Stomach smooth muscle (tissue), 2 donors: ENCODE results near the gene SAMD5.

Experiments
- H3K27ac ChIP-seq: one replicate; pipeline ENCODE4 v1.7.0; 2013; ENCODE audit warnings: mild to moderate bottlenecking, low read length, inconsistent platforms
- H3K27me3 ChIP-seq, 2 donors: one replicate each; pipeline ENCODE4 v1.7.0; 2013; ENCODE audit warnings: low read length in 2 of 2; ENCODE audit not compliant: insufficient read depth in 2 of 2, control insufficient read depth in 1 of 2
- H3K36me3 ChIP-seq, 2 donors: one replicate each; pipeline ENCODE4 v1.7.0; 2013; ENCODE audit warnings: low read length in 2 of 2; ENCODE audit not compliant: control insufficient read depth in 2 of 2, insufficient read depth in 2 of 2
- H3K4me1 ChIP-seq: one replicate; pipeline ENCODE4 v1.7.0; 2013; ENCODE audit warnings: low read length; ENCODE audit not compliant: control insufficient read depth, insufficient read depth
- H3K4me3 ChIP-seq, 2 donors: one replicate each; pipeline ENCODE4 v1.7.0; 2013; ENCODE audit warnings: low read length in 2 of 2
- H3K9ac ChIP-seq, 2 donors: one replicate each; pipeline ENCODE4 v1.7.0; 2013; ENCODE audit warnings: low read length in 2 of 2, mild to moderate bottlenecking in 1 of 2
- H3K9me3 ChIP-seq, 2 donors: one replicate each; pipeline ENCODE4 v1.7.0; 2013; ENCODE audit warnings: low read length in 2 of 2; ENCODE audit not compliant: control insufficient read depth in 2 of 2
- donor health status: healthy.
- donor health status: Pancreatic carcinoma.

The SAMD5 gene

DNA sequence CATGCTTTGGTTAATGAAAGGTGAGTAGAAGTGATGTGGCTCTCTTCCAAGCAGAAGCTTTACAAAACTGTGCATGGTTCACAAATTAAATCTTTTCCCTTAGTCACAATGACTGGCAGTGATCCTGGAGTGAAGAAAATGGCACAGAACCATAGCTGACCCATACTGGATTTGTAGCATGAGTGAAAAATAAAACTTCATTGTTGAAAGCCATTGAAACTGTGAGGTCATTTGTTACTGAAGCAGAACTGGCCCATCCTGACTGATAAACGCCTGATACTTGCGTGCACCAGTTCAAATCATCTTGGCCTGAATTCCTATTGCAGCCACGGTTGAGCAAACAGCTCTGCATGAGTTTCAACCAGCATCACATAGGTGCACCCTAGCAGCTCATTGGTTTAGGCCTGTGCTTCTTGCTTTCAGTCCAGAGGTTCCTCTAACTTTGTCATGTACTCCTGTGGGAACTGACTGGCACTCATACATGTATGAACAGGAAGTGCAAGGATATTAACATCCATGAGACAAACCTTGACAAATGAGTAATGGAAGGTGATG is 40.5 kb downstream of the SAMD5 start:
- Histone ChIP-seq H3K27ac (no peak overlapping the region), H3K27me3 (no peaks in the 10 kb centered on the region), H3K9me3 (no peaks in the 10 kb centered on the region), H3K4me1 (no peaks in the 10 kb centered on the region), H3K36me3 (no peaks in the 10 kb centered on the region), H3K9ac (no peak overlapping the region), H3K4me3 (no peak overlapping the region)

DNA sequence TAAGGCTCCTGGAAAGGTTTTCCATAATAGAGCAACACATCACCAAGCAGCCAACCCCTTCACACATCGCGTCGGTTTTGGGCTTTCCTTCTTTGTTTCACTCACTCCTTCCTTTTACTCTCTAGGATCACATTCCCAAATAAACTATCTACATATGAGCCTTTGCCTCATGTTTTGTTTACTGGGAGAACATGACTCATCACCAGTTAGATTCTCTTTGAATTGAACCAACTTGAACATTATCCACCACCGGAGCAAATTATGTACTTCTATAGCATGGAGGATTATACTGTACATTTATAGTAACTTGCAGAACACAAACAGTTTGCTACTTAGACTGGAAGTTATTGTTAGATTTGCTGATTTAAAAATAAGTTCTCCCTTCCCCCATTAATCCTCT is 41.0 kb downstream of the SAMD5 start:
- Histone ChIP-seq H3K27me3 (no peaks in the 10 kb centered on the region), H3K9me3 (no peaks in the 10 kb centered on the region), H3K4me1 (no peaks in the 10 kb centered on the region), H3K27ac (no peak overlapping the region), H3K36me3 (no peaks in the 10 kb centered on the region), H3K9ac (no peak overlapping the region), H3K4me3 (no peak overlapping the region)

DNA sequence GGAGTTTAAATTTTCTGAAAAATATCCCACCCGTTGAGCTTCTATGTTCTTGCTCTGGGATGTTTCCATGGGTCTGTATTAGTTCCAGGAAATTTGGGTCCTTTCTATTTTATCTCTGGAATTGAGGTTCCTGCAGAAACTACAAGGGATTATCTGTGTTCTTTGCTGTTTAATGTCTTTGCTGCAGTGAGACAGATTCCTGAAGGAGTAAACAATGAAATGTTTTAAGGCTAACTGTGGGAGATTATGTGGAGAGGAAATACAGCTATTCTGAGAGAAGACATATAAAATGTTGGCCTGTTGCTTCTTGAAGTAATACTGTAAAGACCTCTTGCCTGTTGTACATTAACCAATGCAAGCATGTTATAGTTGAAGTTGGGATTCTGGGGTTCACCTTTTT is 43.5 kb downstream of the SAMD5 start:
- H3K4me3 ChIP-seq: no peak overlapping the region
- H3K9me3 ChIP-seq: no peaks in the 10 kb centered on the region
- H3K27ac ChIP-seq: no peak overlapping the region
- H3K9ac ChIP-seq: no peak overlapping the region
- no peaks in the 10 kb centered on the region for H3K27me3 ChIP-seq
- H3K36me3 ChIP-seq: no peaks in the 10 kb centered on the region
- H3K4me1 ChIP-seq: no peaks in the 10 kb centered on the region

DNA sequence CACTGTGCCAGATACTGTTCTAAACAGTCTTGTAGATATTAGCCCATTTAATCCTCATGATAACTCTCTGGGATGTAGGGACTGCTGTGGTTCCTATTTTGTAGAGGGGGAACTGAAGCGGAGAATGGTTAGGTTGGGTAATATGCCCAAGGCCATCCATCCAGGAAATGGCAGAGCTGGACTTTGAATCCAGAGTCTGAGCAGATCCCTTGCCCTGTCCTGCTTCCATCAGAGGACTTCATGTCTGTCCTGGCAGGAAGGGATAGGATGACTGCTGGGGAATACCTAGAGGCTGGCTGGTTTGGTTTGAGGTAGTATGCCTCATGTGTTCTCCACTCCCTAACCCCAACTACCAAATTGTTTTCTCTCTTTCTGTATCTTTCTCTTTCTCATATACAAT is 44.6 kb downstream of the SAMD5 start:
- H3K9me3 ChIP-seq: peaks cover 2 to 4% of the 10 kb centered on the region in 2 donors
- no peak overlapping the region for H3K9ac ChIP-seq
- H3K4me1 ChIP-seq: no peaks in the 10 kb centered on the region
- H3K4me3 ChIP-seq: no peak overlapping the region
- no peaks in the 10 kb centered on the region for H3K27me3 ChIP-seq
- no peaks in the 10 kb centered on the region for H3K36me3 ChIP-seq
- no peak overlapping the region for H3K27ac ChIP-seq

DNA sequence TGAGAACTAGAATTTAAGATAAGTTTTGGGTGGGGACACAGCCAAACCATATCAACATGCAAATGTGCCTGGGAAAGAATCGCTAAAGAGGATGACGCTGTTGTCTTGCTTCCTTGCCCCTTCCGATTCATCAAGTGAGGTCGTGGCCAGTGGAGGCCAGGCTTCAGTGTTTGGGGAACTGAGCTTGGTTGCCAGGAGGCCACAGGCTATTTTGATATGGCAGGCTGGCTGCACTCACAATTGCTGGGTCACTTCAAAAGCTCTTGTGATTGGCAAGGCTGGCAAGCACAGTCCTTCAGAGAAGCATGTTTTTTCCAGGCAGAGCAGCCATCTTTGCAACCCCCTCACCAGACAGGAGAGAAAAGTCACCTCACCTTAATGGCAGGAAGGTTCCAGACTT is 45.8 kb downstream of the SAMD5 start:
- Histone ChIP-seq H3K9me3 (peaks cover 2 to 4% of the 10 kb centered on the region in 2 donors), H3K4me3 (no peak overlapping the region), H3K9ac (no peak overlapping the region), H3K27ac (no peak overlapping the region), H3K27me3 (no peaks in the 10 kb centered on the region), H3K36me3 (no peaks in the 10 kb centered on the region), H3K4me1 (no peaks in the 10 kb centered on the region)

DNA sequence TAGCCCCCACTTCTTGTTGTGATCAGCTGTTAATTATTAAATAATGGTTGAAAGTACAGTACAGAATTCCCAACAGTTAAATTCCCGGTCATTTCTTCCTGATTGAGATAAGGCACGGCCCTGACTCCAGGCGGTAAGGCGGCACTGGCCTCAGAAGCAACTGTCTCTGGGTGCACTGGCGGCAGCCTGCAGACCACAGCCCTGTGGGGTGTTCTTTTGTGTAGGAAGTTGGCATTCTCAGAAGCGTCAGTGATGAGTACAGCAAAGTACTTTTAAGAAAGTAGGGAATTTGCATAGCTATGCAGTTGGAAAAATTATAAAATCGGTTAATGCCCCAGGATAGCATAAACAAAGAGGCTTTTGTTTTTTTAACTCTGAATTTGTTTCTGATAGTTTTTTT is 50.5 kb downstream of the SAMD5 start:
- Histone ChIP-seq H3K4me1 (no peaks in the 10 kb centered on the region), H3K9ac (no peak overlapping the region), H3K9me3 (peaks cover 2 to 4% of the 10 kb centered on the region in 2 donors), H3K27me3 (no peaks in the 10 kb centered on the region), H3K36me3 (no peaks in the 10 kb centered on the region), H3K27ac (no peak overlapping the region), H3K4me3 (no peak overlapping the region)

DNA sequence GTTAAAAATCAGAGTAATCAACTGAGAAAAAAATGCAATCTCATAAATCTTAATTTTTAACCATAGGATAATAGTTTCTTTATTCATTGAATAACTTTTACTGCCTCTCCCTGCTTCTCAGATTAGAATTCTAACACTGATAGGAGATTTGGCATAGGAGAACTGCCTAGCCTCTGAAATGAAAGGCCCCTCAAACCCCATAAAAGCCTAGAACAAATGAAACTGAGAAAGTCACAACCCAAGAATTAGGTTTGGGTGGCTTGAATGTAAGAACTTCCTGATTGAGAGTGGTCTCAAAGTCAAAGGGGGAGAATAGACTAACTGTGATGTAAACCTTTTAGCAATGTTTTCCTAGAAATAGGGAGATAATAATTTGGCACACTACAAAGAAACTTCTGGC is 52.2 kb downstream of the SAMD5 start:
- H3K9ac ChIP-seq: no peak overlapping the region
- H3K27me3 ChIP-seq: no peaks in the 10 kb centered on the region
- no peaks in the 10 kb centered on the region for H3K4me1 ChIP-seq
- H3K4me3 ChIP-seq: no peak overlapping the region
- H3K27ac ChIP-seq: no peak overlapping the region
- peaks cover 2 to 4% of the 10 kb centered on the region in 2 donors for H3K9me3 ChIP-seq
- no peaks in the 10 kb centered on the region for H3K36me3 ChIP-seq

DNA sequence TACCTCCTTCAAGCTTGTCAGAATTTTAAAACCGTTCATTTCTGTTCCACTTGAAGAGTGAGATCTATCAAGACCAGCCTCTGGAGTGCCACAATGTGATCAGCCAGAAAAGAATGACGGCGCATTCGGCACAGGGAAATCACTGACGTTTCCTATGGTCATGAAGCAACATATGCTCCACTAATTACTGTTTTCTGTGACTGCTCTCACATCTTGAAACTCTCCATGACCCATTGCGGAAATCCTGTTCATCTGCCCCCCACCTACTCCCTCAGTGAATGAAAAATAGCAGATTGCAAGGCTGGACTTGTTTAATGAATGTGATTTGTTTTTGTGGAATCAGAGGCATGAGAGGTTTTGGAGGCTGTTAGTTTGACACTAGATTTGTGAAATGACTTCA is 53.2 kb downstream of the SAMD5 start:
- Histone ChIP-seq H3K4me3 (no peak overlapping the region), H3K9me3 (peaks cover 2 to 4% of the 10 kb centered on the region in 2 donors), H3K27me3 (no peaks in the 10 kb centered on the region), H3K27ac (no peak overlapping the region), H3K4me1 (no peaks in the 10 kb centered on the region), H3K36me3 (no peaks in the 10 kb centered on the region), H3K9ac (no peak overlapping the region)

DNA sequence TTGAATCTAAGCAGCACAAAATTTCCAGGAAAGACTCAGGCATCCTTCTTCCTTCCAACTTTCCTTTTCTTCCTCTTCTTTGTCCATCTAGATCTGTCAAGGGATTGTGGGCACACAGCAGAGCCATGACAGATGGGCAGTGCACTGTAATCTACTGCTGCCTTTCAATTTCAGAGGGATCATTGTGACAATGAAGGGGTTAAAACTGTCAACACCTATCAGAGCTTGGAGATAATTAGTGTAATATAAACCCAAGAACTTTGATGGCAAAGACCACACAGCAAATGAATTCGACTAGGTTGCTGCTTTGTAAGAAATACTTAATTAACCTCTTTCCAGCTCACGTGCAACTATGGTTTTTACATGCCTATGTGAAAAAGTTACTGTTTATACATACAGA is 55.0 kb downstream of the SAMD5 start:
- Histone ChIP-seq H3K4me1 (no peaks in the 10 kb centered on the region), H3K36me3 (no peaks in the 10 kb centered on the region), H3K9me3 (no peaks in the 10 kb centered on the region), H3K9ac (no peak overlapping the region), H3K27ac (no peak overlapping the region), H3K4me3 (no peak overlapping the region), H3K27me3 (no peaks in the 10 kb centered on the region)

DNA sequence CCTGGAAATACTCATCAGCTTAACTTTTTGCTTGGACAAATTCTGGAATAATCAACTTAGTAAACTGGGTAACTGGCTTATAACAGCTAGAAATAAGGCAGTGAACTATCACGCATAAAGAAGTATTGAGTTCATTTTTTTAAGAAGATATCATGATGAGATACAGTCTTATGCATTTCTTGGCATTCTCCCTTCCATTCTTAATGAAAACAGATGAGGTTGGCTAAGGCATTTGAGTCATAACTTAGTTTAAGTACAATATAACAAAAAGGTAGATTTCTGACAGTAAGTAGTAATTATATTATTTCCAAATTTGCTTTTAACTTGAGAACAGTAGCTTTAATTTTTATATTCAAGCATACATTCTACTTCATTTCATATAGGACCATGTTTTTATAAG is 56.1 kb downstream of the SAMD5 start:
- Histone ChIP-seq H3K9ac (no peak overlapping the region), H3K4me3 (no peak overlapping the region), H3K27ac (no peak overlapping the region), H3K4me1 (no peaks in the 10 kb centered on the region), H3K9me3 (no peaks in the 10 kb centered on the region), H3K36me3 (no peaks in the 10 kb centered on the region), H3K27me3 (no peaks in the 10 kb centered on the region)

DNA sequence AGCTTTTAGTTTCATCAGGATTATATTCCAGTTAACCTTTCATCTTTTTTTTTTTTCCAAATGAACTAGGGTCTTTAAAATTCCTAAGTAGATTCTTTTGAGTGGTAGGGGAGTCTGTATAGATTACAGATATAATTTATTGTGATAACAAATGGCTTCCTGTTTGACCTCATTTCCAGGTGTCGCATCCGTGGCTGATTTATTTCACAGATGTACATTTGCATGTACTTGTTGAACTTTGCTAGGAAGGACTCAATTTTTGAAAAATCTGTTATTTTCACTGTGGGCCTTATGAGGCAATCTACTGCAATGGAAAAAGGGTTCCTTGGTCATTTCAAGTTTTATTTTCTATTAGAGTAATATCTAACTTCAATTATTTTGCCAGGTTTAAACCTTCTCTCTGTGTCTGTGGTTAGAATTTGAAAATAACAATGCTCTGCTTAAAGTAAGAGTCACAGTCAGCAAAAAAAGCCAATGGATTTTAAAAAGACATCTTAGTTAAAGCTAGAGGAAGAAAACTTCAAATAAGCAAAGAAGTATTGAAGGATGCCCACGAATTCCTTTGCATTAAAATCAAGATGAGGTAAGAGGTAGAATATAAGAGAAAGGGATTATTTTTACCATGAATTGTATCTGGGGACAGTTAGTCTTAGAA is 57.9 kb downstream of the SAMD5 start:
- no peaks in the 10 kb centered on the region for H3K4me1 ChIP-seq
- H3K4me3 ChIP-seq: no peak overlapping the region
- no peak overlapping the region for H3K9ac ChIP-seq
- H3K27me3 ChIP-seq: no peaks in the 10 kb centered on the region
- no peaks in the 10 kb centered on the region for H3K36me3 ChIP-seq
- H3K9me3 ChIP-seq: no peaks in the 10 kb centered on the region
- H3K27ac ChIP-seq: no peak overlapping the region
